HL-60 (cell line): ENCODE data around the gene LRMDA.
"Not testable (repeated sequence)": the region's sequence is repeated elsewhere in the genome, so short reads cannot be mapped to it uniquely, and the experiment has no call there.

Experiments
- DNase-seq, 2 experiments: peaks; one replicate each; pipeline ENCODE4 v3.0.0-alpha.2; 2010 to 2020; ENCODE audit warnings: low read depth in 1 of 2, low spot score in 1 of 2
- H3K27ac ChIP-seq: fragments of 250-450 bp; sonication (Bioruptor Pico); replicated peaks from 2 replicates; pipeline ENCODE4 v1.5.1; 2020; ENCODE audit warnings: mild to moderate bottlenecking, moderate library complexity
- H3K27me3 ChIP-seq: fragments of 250-450 bp; sonication (Bioruptor Pico); 2 replicates; pipeline ENCODE4 v1.5.1; 2021; ENCODE audit warnings: mild to moderate bottlenecking, moderate library complexity; ENCODE audit not compliant: insufficient read depth, poor library complexity, severe bottlenecking
- H3K4me3 ChIP-seq: replicated peaks from 2 replicates; pipeline ENCODE4 v1.5.1; 2011; ENCODE audit warnings: mild to moderate bottlenecking, control low read depth, low read length; ENCODE audit not compliant: insufficient read depth
- CTCF ChIP-seq: IDR thresholded peaks from one replicate; pipeline ENCODE4 v1.5.1; 2011; ENCODE audit warnings: low read length, control low read depth, inconsistent platforms; ENCODE audit not compliant: insufficient read depth
- GABPA ChIP-seq: IDR thresholded peaks from 2 replicates; pipeline ENCODE4 v1.6.1; 2012; ENCODE audit warnings: low read depth
- POLR2AphosphoS5 ChIP-seq: IDR thresholded peaks from 2 replicates; pipeline ENCODE4 v1.6.1; 2012; ENCODE audit warnings: low read depth
- REST ChIP-seq: IDR thresholded peaks from 2 replicates; pipeline ENCODE4 v1.6.1; 2012; ENCODE audit warnings: low read depth; ENCODE audit not compliant: insufficient replicate concordance
- SPI1 ChIP-seq: IDR thresholded peaks from 2 replicates; pipeline ENCODE4 v1.6.1; 2012; ENCODE audit warnings: low read depth, mild to moderate bottlenecking, borderline replicate concordance

The LRMDA gene

GRCh38 chr10:76052682-76053503 lies 621.5 kb downstream of the LRMDA start:
- DNase-seq, result no peak
- Histone ChIP-seq H3K4me3 (no peak overlapping the region), H3K27ac (no peak overlapping the region), H3K27me3 (no peaks in the 10 kb centered on the region)
- TF ChIP-seq POLR2AphosphoS5 (no peak), SPI1 (no peak), CTCF (no peak), GABPA (no peak), REST (no peak)

- no peak overlapping the region for H3K27ac ChIP-seq
- H3K4me3 ChIP-seq, result no peak overlapping the region
- no peak for DNase-seq
- H3K27me3 ChIP-seq, result no peaks in the 10 kb centered on the region
- TF ChIP-seq POLR2AphosphoS5 (no peak), GABPA (no peak), REST (no peak), CTCF (no peak), SPI1 (no peak)
Measured at GRCh38 chr10:76055466-76055865, 624.0 kb downstream of the LRMDA start.

GRCh38 chr10:76055963-76056362 lies 624.5 kb downstream of the LRMDA start:
- Histone ChIP-seq H3K27me3 (no peaks in the 10 kb centered on the region), H3K4me3 (no peak overlapping the region), H3K27ac (no peak overlapping the region)
- TF ChIP-seq POLR2AphosphoS5, result no peak
- DNase-seq, result no peak

GRCh38 chr10:76060993-76061392 lies 629.6 kb downstream of the LRMDA start:
- H3K27me3 ChIP-seq, DNase-seq, H3K27ac ChIP-seq, H3K4me3 ChIP-seq: not testable (repeated sequence)

GRCh38 chr10:76066457-76066856 lies 635.0 kb downstream of the LRMDA start:
- Histone ChIP-seq H3K27me3 (no peaks in the 10 kb centered on the region), H3K27ac (no peak overlapping the region), H3K4me3 (no peak overlapping the region)
- no peak for DNase-seq
- no peak for TF ChIP-seq GABPA
- no peak for TF ChIP-seq CTCF
- TF ChIP-seq SPI1, result no peak
- TF ChIP-seq POLR2AphosphoS5, result no peak
- TF ChIP-seq REST, result no peak
